ENCODE measurements around the gene ZFYVE26.
A peak's percentile ranks its signal among the peaks of the same experiment; 100 is the strongest.
"Not testable (repeated sequence)": the region's sequence is repeated elsewhere in the genome, so short reads cannot be mapped to it uniquely, and the experiment has no call there.

ZFYVE26 gene

GRCh38 chr14:67816326-67817002, at the start of gene ZFYVE26:
ZFYVE26 (minus strand) TSS chr14:67816590; CDS start chr14:67815963, 627 bp downstream.
- DNase-seq, result peak; percentile 79

- no peak for DNase-seq
Observed at GRCh38 chr14:67863223-67863622, 46.8 kb upstream of the ZFYVE26 start.

DNA sequence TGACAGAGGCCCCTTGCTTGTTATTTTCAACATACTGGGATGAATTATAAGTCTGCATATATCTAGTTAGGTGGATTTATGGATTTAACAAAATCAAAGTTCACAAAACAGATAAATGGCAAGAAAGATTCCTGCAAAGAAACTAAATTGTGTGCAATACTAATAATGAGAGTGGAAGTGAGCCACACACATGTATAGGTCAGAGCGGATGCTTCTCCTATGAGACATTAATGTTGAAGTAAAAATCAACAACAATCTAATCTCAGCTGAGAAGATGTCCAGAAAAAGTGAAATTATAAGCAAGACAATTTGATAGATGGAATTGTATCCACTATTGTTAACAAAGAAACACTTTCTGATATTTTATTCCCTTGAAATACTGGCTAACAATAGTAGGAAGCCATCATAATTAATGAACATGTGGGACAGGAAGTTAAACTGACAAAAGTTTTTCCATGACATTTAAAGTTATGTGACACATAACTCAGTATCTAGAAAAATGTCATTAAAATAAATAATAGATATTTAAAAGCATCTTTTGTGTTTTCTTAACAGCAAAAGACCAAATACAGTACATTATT, 42.9 kb upstream of the ZFYVE26 start:
- DNase-seq, result no peak

GRCh38 chr14:67857778-67858350, 41.5 kb upstream of the ZFYVE26 start:
- no peak for DNase-seq

- no peak for DNase-seq
Observed at GRCh38 chr14:67856827-67857226, 40.4 kb upstream of the ZFYVE26 start.

- no peak for DNase-seq
Observed at GRCh38 chr14:67853715-67854114, 37.3 kb upstream of the ZFYVE26 start.

DNA sequence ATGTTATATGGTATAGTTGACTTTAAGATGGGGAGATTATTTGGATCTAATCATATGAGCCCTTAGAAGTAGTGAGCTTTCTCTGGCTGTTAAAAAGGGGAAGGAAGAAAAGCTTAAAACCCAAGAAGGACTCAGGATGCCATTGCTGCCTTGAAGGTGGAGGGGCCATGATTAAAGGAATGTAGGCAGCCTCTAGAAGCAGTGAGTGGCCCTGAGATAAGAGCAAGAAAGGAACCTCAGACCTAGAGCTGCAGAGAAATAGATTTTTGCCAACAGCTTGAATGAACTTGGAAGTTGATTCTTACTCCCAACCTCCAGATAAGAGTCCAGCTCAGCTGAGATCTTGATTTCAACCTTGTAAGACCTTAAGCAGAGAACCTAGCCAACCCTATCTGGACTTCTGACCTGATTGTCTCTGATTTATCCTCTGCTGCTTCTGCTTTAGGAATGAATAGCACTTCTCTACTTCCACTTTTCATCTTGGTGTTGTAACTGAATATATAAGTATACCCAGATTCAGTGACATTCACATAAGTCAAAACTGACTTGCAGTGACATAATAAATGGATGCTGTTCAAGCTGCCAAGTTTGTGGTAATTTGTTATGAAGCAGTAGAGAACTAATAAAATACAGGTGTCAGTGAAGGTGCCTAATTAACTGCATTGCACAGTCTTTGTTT, 36.7 kb upstream of the ZFYVE26 start:
- no peak for DNase-seq

GRCh38 chr14:67851785-67852410, 35.5 kb upstream of the ZFYVE26 start:
- DNase-seq, result no peak

DNA sequence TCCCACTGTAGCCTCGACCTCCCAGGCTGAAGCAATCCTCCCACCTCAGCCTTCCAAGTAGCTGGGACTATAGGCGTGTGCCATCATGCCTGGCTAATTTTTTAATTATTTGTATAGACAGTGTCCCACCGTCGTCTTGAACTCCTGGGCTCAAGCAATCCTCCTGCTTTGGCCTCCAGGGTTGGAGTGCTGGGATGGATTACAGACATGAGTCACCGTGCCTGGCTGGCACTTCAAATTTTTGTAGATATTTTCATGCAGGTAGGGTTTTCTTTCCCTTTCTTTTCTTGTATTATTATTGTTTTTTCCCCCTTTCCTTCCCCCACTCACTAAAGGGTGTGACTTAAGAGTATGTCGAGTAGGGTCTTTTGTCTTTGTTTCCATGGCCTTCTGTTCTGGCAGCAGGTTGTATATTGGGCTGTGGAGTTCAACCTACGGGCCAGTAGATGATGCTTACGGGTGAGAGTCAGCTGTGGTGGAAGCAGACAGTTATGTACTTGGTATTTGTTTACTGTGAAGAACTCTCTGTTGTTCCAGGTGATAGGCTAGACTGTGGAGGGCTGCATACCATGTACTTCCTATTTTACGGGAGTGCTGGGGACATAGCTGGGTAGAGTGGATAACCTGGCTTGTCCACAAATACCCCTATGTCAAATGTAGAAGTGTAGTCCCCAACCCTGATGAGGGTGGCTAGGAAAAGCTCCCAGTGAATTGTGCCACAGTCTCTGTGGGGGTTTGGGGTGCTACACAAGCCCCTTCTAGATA, 33.9 kb upstream of the ZFYVE26 start:
- no peak for DNase-seq

DNA sequence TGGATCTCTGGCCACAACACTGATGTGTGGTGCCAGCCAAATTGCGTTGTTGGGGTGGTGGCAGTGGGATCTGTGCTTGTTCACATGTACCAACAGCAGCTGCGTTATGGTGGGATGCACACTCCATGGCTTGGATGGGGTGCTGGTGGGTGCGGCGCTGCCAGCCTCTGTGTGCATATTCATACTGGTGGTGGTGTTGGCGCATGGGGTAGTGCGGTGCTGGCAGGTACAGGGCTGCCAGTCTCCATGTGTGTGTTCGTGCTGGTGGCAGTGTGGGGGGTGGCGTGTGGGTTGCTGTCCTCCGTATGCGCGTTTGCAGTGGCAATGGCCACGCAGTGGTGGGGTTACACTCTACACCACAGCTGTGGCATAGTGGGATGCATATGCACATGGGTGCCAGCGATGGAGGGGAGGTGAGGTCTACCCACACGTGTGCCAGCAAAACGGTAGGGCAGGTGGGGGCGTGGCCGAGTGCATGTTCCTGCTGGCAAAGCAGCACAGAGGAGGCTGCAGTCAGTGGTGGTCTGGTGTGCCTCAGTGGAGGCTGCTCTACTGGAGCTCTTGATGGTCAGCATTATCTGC, 29.7 kb upstream of the ZFYVE26 start:
- DNase-seq, result no peak

- peak; percentile 10 for DNase-seq
Observed at GRCh38 chr14:67837011-67837624, 20.7 kb upstream of the ZFYVE26 start.

GRCh38 chr14:67835596-67835995, 19.2 kb upstream of the ZFYVE26 start:
- DNase-seq, result no peak

DNA sequence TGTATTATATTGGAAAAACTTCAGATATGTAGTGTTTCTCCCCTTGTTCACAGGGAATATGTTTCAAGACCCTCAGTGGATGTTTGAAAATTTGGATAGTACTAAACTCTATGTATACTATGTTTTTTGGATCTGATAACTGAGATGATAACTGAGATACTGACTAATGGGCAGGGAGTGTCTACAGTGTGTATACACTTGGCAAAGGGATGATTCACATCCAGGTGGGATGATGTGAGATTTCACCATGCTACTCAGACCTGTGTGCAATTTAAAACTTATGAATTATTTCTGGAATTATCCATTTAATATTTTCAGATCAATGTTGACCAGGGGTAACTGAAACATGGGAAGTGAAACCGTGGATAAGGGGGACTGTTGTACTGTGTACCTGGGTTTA, 17.0 kb upstream of the ZFYVE26 start:
- DNase-seq, result no peak

- no peak for DNase-seq
Observed at GRCh38 chr14:67831113-67831512, 14.7 kb upstream of the ZFYVE26 start.

DNA sequence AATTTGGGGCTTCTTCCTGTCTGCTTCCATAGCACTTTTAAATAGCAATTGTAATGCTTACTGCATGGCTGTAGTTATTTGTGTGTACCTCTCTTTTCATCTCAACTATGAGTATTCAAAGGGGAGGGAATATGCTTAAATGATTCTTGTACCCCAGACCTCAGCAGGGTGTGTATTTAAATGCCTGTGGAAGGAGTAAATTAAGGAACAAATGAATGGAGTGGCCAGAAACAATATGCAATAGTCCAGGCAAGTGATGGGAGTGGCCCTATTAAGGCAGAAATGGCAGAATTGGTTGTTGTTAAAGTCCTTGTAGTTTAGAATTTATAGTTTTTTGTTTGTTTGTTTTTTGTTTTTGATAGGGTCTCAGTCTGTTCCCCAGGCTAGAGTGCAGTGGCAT, 4.7 kb upstream of the ZFYVE26 start:
- no peak for DNase-seq

GRCh38 chr14:67820428-67820971, 4.1 kb upstream of the ZFYVE26 start:
- DNase-seq, result peak; percentile 35

DNA sequence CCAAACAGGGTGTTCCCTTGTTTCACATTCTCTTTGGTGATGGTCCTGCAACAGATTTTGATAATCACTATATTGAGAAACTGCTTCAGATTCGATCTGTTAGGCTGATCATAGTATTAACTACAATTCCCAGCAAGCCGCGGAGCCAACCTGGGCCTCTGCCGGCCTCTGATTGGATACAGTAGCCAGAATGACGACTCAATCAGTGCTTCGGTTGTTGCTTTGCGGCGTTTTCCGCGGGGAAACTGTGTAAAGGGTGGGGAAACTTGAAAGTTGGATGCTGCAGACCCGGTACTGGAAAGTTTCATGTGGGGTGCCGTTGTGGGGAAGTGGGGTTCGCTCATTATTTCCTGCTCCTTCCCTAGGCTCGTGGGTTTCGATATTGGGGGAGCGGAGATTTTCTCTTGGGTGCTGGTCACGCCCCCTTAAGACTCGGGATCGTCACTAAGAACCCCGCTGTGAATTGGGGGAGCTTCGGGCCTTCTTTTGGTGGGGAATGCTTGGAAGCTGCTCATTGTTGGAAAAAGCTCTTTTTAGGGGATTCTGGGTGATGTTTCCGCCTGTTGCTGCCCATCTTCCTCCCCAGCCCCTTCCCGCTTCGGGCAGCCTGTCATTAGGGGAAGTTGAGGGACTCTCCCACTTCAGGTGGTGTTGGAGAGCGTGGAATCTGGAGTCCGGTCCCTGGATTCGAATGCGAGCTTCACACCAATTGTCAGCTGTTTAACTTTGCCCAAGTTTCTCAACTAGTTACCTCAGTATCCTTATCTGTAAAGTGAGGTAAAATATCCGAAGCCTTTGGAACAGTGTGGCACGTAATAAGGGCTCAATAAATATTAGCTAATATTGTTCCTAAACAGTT, 3.4 kb upstream of the ZFYVE26 start, which contains the start of gene RAD51B:
TSS of gene RAD51B (plus strand) at position 217 of the 859 bp plus-strand sequence.
- peak; percentile 35 for DNase-seq

DNA sequence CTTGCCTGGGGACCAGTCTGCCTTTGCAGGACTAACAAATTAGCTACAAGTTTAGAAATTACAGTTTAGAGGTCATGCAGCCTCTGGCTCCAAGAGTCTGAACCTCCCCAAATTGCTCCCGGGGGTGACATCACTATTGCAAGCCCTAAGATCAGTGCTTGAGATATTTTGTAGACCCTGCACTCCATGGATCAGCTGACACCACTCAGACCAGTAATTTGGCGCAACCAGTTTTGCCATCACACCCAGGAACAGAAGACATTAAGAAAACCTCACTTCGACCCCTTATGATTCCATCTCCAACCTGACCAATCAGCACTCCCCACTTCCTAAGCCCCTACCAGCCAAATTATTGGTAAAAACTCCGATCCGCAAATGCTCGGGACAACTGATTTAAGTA, 2.1 kb upstream of the ZFYVE26 start:
- DNase-seq, result not testable (repeated sequence)

- no peak for DNase-seq
Observed at GRCh38 chr14:67817750-67818438, 1.5 kb upstream of the ZFYVE26 start.

Measured in GF-D8 (cell line).